H9 (cell line): ENCODE results near the gene FBXO30. TPM values are rescaled to one million over a fixed set of nuclear protein-coding genes. Genes with fewer than 3 reads are reported as not detected.

Experiments
- DNase-seq: peaks from one replicate; pipeline ENCODE4 v3.0.0-alpha.2; 2017
- H2AFZ ChIP-seq: one replicate; pipeline ENCODE4 v1.6.1; 2013; ENCODE audit warnings: mild to moderate bottlenecking, low read length, control low read depth, moderate library complexity
- H2AK5ac ChIP-seq: 2 replicates; pipeline ENCODE4 v1.6.1; 2013; ENCODE audit warnings: low read length, control low read depth, mixed read lengths; ENCODE audit not compliant: insufficient read length
- H2BK120ac ChIP-seq: one replicate; pipeline ENCODE4 v1.6.1; 2013; ENCODE audit warnings: low read depth, mild to moderate bottlenecking, low read length, control low read depth, inconsistent platforms; ENCODE audit not compliant: poor library complexity, severe bottlenecking
- H2BK12ac ChIP-seq: 2 replicates; pipeline ENCODE4 v1.6.1; 2013; ENCODE audit warnings: low read length, control low read depth, mixed read lengths, low read depth; ENCODE audit not compliant: insufficient read length
- H2BK15ac ChIP-seq: 2 replicates; pipeline ENCODE4 v1.6.1; 2013; ENCODE audit warnings: low read depth, low read length, control low read depth
- H2BK20ac ChIP-seq: one replicate; pipeline ENCODE4 v1.6.1; 2013; ENCODE audit warnings: low read depth, mild to moderate bottlenecking, low read length, control low read depth, inconsistent platforms; ENCODE audit not compliant: poor library complexity, severe bottlenecking
- H2BK5ac ChIP-seq: 2 replicates; pipeline ENCODE4 v1.6.1; 2013; ENCODE audit warnings: low read length, control low read depth, mixed read lengths; ENCODE audit not compliant: insufficient read length
- H3K14ac ChIP-seq: 2 replicates; pipeline ENCODE4 v1.6.1; 2013; ENCODE audit warnings: low read length, control low read depth; ENCODE audit not compliant: insufficient read depth
- H3K18ac ChIP-seq: 2 replicates; pipeline ENCODE4 v1.6.1; 2013; ENCODE audit warnings: low read depth, mild to moderate bottlenecking, mixed read lengths, low read length, control low read depth; ENCODE audit not compliant: insufficient read length
- H3K23ac ChIP-seq: 2 replicates; pipeline ENCODE4 v1.6.1; 2013; ENCODE audit warnings: low read length, control low read depth, mixed read lengths, low read depth; ENCODE audit not compliant: insufficient read length
- H3K23me2 ChIP-seq: 2 replicates; pipeline ENCODE4 v1.6.1; 2013; ENCODE audit warnings: low read depth, mild to moderate bottlenecking, mixed read lengths, low read length, control low read depth; ENCODE audit not compliant: insufficient read length, poor library complexity, severe bottlenecking
- H3K27ac ChIP-seq: 2 replicates; pipeline ENCODE4 v1.5.1; 2013; ENCODE audit warnings: low read length, control low read depth, mixed read lengths, low read depth; ENCODE audit not compliant: insufficient read length
- H3K27me3 ChIP-seq: 2 replicates; pipeline ENCODE4 v1.6.1; 2013; ENCODE audit warnings: low read length, control low read depth, inconsistent platforms; ENCODE audit not compliant: insufficient read depth
- H3K4ac ChIP-seq: 2 replicates; pipeline ENCODE4 v1.6.1; 2013; ENCODE audit warnings: low read depth, mild to moderate bottlenecking, control low read depth, inconsistent platforms, low read length, moderate library complexity
- H3K4me1 ChIP-seq: 2 replicates; pipeline ENCODE4 v1.6.1; 2013; ENCODE audit warnings: low read length, control low read depth, inconsistent platforms; ENCODE audit not compliant: insufficient read depth
- H3K4me2 ChIP-seq: 2 replicates; pipeline ENCODE4 v1.6.1; 2013; ENCODE audit warnings: low read length, control low read depth, mixed read lengths; ENCODE audit not compliant: insufficient read length, insufficient read depth
- H3K56ac ChIP-seq: 2 replicates; pipeline ENCODE4 v1.6.1; 2013; ENCODE audit warnings: low read depth, mild to moderate bottlenecking, mixed read lengths, low read length, control low read depth; ENCODE audit not compliant: insufficient read length
- H3K79me1 ChIP-seq: 2 replicates; pipeline ENCODE4 v1.6.1; 2013; ENCODE audit warnings: low read depth, mild to moderate bottlenecking, moderate library complexity, low read length, control low read depth, inconsistent platforms; ENCODE audit not compliant: insufficient read depth, poor library complexity, severe bottlenecking
- H3K79me2 ChIP-seq: 2 replicates; pipeline ENCODE4 v1.6.1; 2013; ENCODE audit warnings: low read length, control low read depth, inconsistent platforms; ENCODE audit not compliant: insufficient read depth
- H3K9ac ChIP-seq: 2 replicates; pipeline ENCODE4 v1.6.1; 2013; ENCODE audit warnings: low read length, control low read depth, mixed read lengths; ENCODE audit not compliant: insufficient read length; ENCODE audit errors: extremely low read depth
- H3K9me3 ChIP-seq: one replicate; pipeline ENCODE4 v1.6.1; 2013; ENCODE audit warnings: low read depth, low read length, inconsistent platforms; ENCODE audit not compliant: control insufficient read depth
- H3T11ph ChIP-seq: one replicate; pipeline ENCODE4 v1.6.1; 2013; ENCODE audit warnings: mild to moderate bottlenecking, low read length, control low read depth, inconsistent platforms
- H4K20me1 ChIP-seq: one replicate; pipeline ENCODE4 v1.6.1; 2013; ENCODE audit not compliant: control insufficient read depth, insufficient read length, insufficient read depth
- H4K5ac ChIP-seq: 2 replicates; pipeline ENCODE4 v1.6.1; 2013; ENCODE audit warnings: low read depth, mild to moderate bottlenecking, mixed read lengths, low read length, control low read depth; ENCODE audit not compliant: insufficient read length
- H4K8ac ChIP-seq: replicated peaks from 2 replicates; pipeline ENCODE4 v1.6.1; 2013; ENCODE audit warnings: low read length, control low read depth, mixed read lengths, low read depth; ENCODE audit not compliant: insufficient read length
- H4K91ac ChIP-seq: 2 replicates; pipeline ENCODE4 v1.6.1; 2013; ENCODE audit warnings: low read depth, mild to moderate bottlenecking, moderate library complexity, mixed read lengths, low read length, control low read depth; ENCODE audit not compliant: insufficient read length
- H3K27ac Mint-ChIP-seq, 3 experiments: 2 replicates in 2 of 3; 3 replicates in 1 of 3; pipeline ENCODE4 v1.8.0; 2020 to 2021; ENCODE audit warnings: mixed read lengths in 3 of 3, mild to moderate bottlenecking in 1 of 3, moderate library complexity in 1 of 3
- H3K27me3 Mint-ChIP-seq: 2 replicates; pipeline ENCODE4 v1.8.0; 2021; ENCODE audit warnings: low read depth, mild to moderate bottlenecking, moderate library complexity, mixed read lengths
- H3K36me3 Mint-ChIP-seq, 3 experiments: 2 replicates in 2 of 3; 3 replicates in 1 of 3; pipeline ENCODE4 v1.8.0; 2020 to 2021; ENCODE audit warnings: low read depth in 3 of 3, mixed read lengths in 3 of 3; ENCODE audit not compliant: insufficient read depth in 1 of 3
- H3K4me1 Mint-ChIP-seq, 2 experiments: 2 replicates each; pipeline ENCODE4 v1.8.0; 2020; ENCODE audit warnings: mixed read lengths in 2 of 2
- H3K4me3 Mint-ChIP-seq, 2 experiments: 2 replicates in 1 of 2; 3 replicates in 1 of 2; pipeline ENCODE4 v1.8.0; 2020 to 2021; ENCODE audit warnings: mild to moderate bottlenecking in 2 of 2, mixed read lengths in 2 of 2, moderate library complexity in 1 of 2
- H3K9me3 Mint-ChIP-seq, 2 experiments: 2 replicates in 1 of 2; 3 replicates in 1 of 2; pipeline ENCODE4 v1.8.0; 2020; ENCODE audit warnings: mild to moderate bottlenecking in 2 of 2, mixed read lengths in 2 of 2, moderate library complexity in 1 of 2
- CTCF ChIP-seq: fragments of 200-600 bp; sonication (generic); conservative IDR thresholded peaks from 3 replicates; pipeline ENCODE4 v1.8.0; 2021; ENCODE audit warnings: antibody characterized with exemption, mild to moderate bottlenecking
- WGBS: extraction: QIAGEN DNeasy Blood & Tissue Kit; methylation state at CpG from one replicate; pipeline ENCODE4 v1.1.7; 2013; ENCODE audit warnings: missing lambda C conversion rate, low lambda C conversion rate, mixed read lengths; ENCODE audit not compliant: insufficient read length; ENCODE audit errors: extremely low coverage; 5-methylcytosine and 5-hydroxymethylcytosine counted together
- total RNA-seq: library from RNA; stranded (reverse); gene quantifications from 2 replicates; pipeline ENCODE4 v1.2.1, GENCODE V29; 2021

The FBXO30 gene
- total RNA-seq, 1 experiment from 2014 or later, result 16.9 TPM

- Histone ChIP-seq H2BK12ac (no peak overlapping the region), H3K79me1 (no peaks in the 10 kb centered on the region), H4K8ac (no peak overlapping the region), H3K14ac (no peak overlapping the region), H2BK120ac (no peak overlapping the region), H2AFZ (no peak overlapping the region), H3K9me3 (no peaks in the 10 kb centered on the region), H4K91ac (no peak overlapping the region), H3K23me2 (no peaks in the 10 kb centered on the region), H3K4me1 (no peaks in the 10 kb centered on the region), H4K5ac (no peak overlapping the region), H3K27me3 (no peaks in the 10 kb centered on the region), H3K56ac (no peak overlapping the region), H3K9ac (no peak overlapping the region), H3K23ac (no peak overlapping the region), H3T11ph (no peak overlapping the region), H2BK15ac (no peak overlapping the region), H2BK20ac (no peak overlapping the region), H2BK5ac (no peak overlapping the region), H3K4me2 (no peak overlapping the region), H4K20me1 (no peaks in the 10 kb centered on the region), H3K4ac (no peak overlapping the region), H2AK5ac (no peak overlapping the region), H3K79me2 (peaks cover 2% of the 10 kb centered on the region; the same call in 1 of the 2 replicates), H3K18ac (no peak overlapping the region), H3K27ac (no peak overlapping the region)
- Mint-ChIP-seq H3K36me3 (peaks cover 43 to 49% (median 48%) of the 10 kb centered on the region in 3 experiments), H3K4me3 (no peak overlapping the region), H3K4me1 (0 out of 4 replicates have a peak, but pooled peaks cover 0 to 3% of the 10 kb centered on the region in 2 experiments), H3K27me3 (no peaks in the 10 kb centered on the region), H3K9me3 (peaks cover 25 to 28% of the 10 kb centered on the region in 2 experiments), H3K27ac (no peak overlapping the region)
- no CpG with 5 or more reads among the region's 3 CpGs for WGBS
- no peak for DNase-seq
- no peak for TF ChIP-seq CTCF
Measured at GRCh38 chr6:145787688-145788087, 26.9 kb downstream of the FBXO30 start.
